GM12873 (cell line): ENCODE data around the gene WDR7.

Experiments used
- TF ChIP-seq, protein P1 (sequence below): IDR thresholded peaks from 2 replicates; pipeline ENCODE4 v1.5.1; 2012; ENCODE audit warnings: low read depth, mild to moderate bottlenecking, moderate library complexity, low read length, control low read depth; ENCODE audit not compliant: insufficient read depth; ENCODE audit errors: missing control alignments

WDR7 gene

DNA sequence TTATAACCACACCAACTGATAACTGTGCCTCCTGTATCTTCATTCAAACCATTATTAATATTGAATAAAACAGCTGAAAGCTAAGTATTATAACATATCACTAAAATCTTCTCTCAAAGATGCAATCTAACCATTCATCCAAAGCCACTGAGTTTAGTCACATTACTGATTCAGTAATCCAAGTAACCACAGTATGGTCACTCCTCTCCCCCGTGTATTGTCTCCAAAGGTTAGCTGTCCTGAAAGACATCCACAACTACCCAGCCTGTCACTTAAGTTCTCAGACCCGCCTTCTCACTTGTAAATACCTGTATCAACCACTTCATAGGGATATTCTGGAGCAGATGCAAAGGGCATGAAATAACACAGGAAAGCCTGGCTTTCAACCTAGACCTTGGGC is 282.3 kb downstream of the WDR7 start:
- TF ChIP-seq, protein P1, sequence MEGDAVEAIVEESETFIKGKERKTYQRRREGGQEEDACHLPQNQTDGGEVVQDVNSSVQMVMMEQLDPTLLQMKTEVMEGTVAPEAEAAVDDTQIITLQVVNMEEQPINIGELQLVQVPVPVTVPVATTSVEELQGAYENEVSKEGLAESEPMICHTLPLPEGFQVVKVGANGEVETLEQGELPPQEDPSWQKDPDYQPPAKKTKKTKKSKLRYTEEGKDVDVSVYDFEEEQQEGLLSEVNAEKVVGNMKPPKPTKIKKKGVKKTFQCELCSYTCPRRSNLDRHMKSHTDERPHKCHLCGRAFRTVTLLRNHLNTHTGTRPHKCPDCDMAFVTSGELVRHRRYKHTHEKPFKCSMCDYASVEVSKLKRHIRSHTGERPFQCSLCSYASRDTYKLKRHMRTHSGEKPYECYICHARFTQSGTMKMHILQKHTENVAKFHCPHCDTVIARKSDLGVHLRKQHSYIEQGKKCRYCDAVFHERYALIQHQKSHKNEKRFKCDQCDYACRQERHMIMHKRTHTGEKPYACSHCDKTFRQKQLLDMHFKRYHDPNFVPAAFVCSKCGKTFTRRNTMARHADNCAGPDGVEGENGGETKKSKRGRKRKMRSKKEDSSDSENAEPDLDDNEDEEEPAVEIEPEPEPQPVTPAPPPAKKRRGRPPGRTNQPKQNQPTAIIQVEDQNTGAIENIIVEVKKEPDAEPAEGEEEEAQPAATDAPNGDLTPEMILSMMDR, result no peak

GRCh38 chr18:56934131-56934530 is 283.0 kb downstream of the WDR7 start:
- TF ChIP-seq, protein P1, result no peak

DNA sequence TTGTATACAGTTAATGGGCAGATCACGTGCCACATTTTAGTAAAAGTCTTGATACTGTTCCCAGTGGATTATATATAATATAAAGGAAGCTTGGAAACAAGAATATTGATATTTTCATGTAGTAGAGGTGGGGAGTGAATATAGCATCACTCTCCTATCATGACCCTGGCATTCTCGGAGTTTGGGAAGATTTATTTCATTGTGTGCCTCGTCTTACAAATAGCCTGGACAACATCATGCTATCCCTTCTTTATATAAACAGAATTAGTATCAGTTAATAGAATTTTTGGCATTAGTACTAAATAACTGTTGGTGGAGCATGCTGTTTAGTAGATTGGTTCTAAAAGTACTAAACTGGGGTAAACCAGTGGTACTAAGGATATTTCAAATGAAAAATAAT is 283.7 kb downstream of the WDR7 start:
- TF ChIP-seq, protein P1, result no peak

- TF ChIP-seq, protein P1, result no peak
Observed at GRCh38 chr18:56935434-56936040, 284.4 kb downstream of the WDR7 start.

DNA sequence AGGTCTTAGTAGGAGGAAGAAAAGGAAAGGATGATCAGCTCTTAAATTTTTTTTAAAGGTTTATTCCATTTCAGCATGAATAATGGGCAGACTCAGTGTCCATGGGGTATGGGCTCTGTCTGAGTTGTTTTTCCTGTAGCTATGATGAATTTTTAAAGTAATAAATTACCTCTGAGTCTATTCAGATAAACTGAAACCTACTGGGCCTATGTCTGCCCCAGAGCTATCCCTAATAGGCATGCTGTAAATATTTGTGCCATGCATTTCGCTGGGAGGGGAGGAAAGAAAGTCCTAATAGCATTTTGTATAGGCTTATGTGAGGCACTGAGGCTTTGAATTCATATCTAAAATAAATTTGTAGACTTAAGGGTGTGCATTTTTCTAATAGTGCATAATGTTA is 285.3 kb downstream of the WDR7 start:
- TF ChIP-seq, protein P1, result no peak

DNA sequence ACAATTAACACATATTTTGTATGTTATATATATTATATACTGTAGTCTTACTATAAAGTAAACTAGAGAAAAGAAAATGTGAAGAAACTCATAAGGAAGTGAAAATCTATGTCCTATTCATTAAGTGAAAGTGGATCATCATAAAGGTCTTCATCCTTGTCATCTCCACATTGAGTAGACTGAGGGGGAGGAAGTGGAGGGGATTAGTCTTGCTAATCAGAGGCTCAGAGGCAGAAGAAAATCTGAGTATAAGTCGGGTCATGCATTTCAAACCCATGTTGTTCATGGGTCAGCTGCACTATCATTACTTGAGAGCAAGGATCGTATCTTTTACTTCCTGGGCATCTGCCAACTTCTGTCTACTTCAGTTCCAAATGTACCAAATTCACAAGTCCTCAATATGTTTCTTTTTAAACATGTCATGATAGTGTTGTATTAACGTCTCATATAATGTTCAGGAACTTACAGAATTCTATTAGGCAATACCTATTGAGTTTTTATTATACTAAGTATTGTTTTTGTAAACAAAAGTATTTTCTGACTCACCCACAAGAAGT is 286.8 kb downstream of the WDR7 start:
- TF ChIP-seq, protein P1, result no peak

- TF ChIP-seq, protein P1, result no peak
Observed at GRCh38 chr18:56945171-56946083, 294.3 kb downstream of the WDR7 start.
